GM12878 (cell line): ENCODE data around the gene CDC20B. TPM values are rescaled to one million over a fixed set of nuclear protein-coding genes. Genes with fewer than 3 reads are reported as not detected.

Source experiments
- polyA plus RNA-seq, 11 experiments: library from polyadenylated mRNA; depleted of rRNA in 4 of 11; unstranded in 6 of 11; stranded (reverse) in 5 of 11; fragments of >200 nt; fragmentation: Nextera tagmentation in 4 of 11; fragmentation: Illumina TruSeq in 1 of 11; extraction: Ambion mirVana in 4 of 11; extraction: Trizol in 1 of 11; gene quantifications; 1 replicate in 1 of 11; 2 replicates in 10 of 11; pipeline versions ENCODE4 v1.2.1 to v1.2.3, GENCODE V29; 2011 to 2016; ENCODE audit warnings: inconsistent platforms in 2 of 11, missing spikeins in 2 of 11, low read depth in 1 of 11
- total RNA-seq, 4 experiments: library from RNA; depleted of rRNA in 3 of 4; stranded (reverse); fragments of >200 nt in 3 of 4; fragmentation: Illumina TruSeq in 1 of 4; extraction: Trizol in 1 of 4; gene quantifications; 2 replicates each; pipeline versions ENCODE4 v1.2.1 to v1.2.3, GENCODE V29; 2013 to 2021
- TF ChIP-seq, protein P1 (sequence below): IDR thresholded peaks from 2 replicates; pipeline ENCODE4 v1.6.1; 2011; ENCODE audit warnings: borderline replicate concordance, low read depth, mild to moderate bottlenecking, moderate library complexity, low read length; ENCODE audit not compliant: insufficient read depth, poor library complexity, severe bottlenecking
- TF ChIP-seq, protein P2 (sequence below): IDR thresholded peaks from 2 replicates; pipeline ENCODE4 v1.6.1; 2012; ENCODE audit warnings: improper control_type of control experiment, low read depth, low read length; ENCODE audit not compliant: insufficient replicate concordance
- TF ChIP-seq, protein P3 (sequence below): IDR thresholded peaks from 2 replicates; pipeline ENCODE4 v1.6.1; 2012; ENCODE audit warnings: low read length, inconsistent platforms

Gene CDC20B
- total and polyA plus RNA-seq, 10 of the 15 experiments (the other 5 are each of a cell fraction or from before 2014, with no cell fraction given): 0.05 to 0.11 TPM; not detected in 8

DNA sequence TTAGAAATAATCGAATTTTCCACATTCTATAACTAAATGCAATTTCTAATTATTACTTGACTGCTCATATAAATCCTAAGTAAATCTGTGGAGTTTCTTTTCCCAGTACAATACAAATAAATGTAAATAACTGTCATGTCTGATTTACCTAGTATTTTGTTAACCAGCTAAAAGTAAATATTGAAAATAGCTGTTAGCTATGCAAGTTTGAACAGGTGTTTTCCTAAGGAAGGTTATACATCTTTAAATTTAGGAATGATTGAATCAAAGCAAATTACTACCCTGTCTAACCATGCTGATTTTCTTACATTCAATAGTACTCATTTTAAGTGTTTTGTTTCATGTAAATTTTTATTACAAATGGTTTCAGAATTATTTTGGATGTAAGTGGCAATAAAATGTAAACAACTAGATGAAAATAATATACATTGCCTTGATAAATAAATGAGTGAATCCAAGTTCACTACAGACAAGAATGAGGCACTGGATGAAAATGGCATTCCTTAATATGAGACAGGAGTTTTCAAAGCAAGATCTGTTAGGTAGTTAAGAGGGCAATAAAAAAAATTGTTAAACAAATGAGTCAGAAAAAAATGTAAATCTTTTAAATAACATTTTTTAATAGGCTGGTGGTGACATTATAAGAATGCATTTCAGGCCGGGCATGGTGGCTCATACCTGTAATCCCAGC is 38.4 kb upstream of the CDC20B start (continued):
- TF ChIP-seq, protein P1, sequence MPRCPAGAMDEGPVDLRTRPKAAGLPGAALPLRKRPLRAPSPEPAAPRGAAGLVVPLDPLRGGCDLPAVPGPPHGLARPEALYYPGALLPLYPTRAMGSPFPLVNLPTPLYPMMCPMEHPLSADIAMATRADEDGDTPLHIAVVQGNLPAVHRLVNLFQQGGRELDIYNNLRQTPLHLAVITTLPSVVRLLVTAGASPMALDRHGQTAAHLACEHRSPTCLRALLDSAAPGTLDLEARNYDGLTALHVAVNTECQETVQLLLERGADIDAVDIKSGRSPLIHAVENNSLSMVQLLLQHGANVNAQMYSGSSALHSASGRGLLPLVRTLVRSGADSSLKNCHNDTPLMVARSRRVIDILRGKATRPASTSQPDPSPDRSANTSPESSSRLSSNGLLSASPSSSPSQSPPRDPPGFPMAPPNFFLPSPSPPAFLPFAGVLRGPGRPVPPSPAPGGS: no peak
- TF ChIP-seq, protein P2, sequence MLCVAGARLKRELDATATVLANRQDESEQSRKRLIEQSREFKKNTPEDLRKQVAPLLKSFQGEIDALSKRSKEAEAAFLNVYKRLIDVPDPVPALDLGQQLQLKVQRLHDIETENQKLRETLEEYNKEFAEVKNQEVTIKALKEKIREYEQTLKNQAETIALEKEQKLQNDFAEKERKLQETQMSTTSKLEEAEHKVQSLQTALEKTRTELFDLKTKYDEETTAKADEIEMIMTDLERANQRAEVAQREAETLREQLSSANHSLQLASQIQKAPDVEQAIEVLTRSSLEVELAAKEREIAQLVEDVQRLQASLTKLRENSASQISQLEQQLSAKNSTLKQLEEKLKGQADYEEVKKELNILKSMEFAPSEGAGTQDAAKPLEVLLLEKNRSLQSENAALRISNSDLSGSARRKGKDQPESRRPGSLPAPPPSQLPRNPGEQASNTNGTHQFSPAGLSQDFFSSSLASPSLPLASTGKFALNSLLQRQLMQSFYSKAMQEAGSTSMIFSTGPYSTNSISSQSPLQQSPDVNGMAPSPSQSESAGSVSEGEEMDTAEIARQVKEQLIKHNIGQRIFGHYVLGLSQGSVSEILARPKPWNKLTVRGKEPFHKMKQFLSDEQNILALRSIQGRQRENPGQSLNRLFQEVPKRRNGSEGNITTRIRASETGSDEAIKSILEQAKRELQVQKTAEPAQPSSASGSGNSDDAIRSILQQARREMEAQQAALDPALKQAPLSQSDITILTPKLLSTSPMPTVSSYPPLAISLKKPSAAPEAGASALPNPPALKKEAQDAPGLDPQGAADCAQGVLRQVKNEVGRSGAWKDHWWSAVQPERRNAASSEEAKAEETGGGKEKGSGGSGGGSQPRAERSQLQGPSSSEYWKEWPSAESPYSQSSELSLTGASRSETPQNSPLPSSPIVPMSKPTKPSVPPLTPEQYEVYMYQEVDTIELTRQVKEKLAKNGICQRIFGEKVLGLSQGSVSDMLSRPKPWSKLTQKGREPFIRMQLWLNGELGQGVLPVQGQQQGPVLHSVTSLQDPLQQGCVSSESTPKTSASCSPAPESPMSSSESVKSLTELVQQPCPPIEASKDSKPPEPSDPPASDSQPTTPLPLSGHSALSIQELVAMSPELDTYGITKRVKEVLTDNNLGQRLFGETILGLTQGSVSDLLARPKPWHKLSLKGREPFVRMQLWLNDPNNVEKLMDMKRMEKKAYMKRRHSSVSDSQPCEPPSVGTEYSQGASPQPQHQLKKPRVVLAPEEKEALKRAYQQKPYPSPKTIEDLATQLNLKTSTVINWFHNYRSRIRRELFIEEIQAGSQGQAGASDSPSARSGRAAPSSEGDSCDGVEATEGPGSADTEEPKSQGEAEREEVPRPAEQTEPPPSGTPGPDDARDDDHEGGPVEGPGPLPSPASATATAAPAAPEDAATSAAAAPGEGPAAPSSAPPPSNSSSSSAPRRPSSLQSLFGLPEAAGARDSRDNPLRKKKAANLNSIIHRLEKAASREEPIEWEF: no peak
- TF ChIP-seq, protein P3, sequence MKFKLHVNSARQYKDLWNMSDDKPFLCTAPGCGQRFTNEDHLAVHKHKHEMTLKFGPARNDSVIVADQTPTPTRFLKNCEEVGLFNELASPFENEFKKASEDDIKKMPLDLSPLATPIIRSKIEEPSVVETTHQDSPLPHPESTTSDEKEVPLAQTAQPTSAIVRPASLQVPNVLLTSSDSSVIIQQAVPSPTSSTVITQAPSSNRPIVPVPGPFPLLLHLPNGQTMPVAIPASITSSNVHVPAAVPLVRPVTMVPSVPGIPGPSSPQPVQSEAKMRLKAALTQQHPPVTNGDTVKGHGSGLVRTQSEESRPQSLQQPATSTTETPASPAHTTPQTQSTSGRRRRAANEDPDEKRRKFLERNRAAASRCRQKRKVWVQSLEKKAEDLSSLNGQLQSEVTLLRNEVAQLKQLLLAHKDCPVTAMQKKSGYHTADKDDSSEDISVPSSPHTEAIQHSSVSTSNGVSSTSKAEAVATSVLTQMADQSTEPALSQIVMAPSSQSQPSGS: no peak
- TF ChIP-seq, all 136 proteins: peak for 0
